ENCODE measurements around the gene ANK2. TPM values are rescaled to one million over a fixed set of nuclear protein-coding genes. Genes with fewer than 3 reads are reported as not detected.

The ANK2 gene
- total RNA-seq, 1 donor from 2014 or later: 58.3 TPM

DNA sequence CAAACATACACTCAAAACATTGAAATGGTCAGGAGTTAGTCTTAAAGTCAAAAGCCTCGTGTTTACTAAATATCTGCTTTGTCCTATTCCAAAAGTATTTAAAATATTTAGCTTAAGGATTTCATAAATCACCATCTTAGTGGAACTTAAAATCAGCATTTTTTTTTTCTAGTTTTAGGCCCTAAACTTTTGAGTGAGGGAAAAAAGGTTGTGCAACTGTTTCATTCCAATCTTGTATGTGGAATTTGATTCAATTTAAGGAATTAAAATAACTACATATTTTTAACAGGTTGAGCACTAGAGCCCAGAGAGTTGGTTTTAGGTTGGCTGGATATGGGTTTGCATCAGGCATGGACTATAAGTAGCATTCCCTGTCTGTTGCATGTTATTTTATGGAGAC lies 35.7 kb upstream of the ANK2 start:
- DNase-seq (ENCODE audit: low read depth, low spot score): no peak
- TF ChIP-seq, protein P1, sequence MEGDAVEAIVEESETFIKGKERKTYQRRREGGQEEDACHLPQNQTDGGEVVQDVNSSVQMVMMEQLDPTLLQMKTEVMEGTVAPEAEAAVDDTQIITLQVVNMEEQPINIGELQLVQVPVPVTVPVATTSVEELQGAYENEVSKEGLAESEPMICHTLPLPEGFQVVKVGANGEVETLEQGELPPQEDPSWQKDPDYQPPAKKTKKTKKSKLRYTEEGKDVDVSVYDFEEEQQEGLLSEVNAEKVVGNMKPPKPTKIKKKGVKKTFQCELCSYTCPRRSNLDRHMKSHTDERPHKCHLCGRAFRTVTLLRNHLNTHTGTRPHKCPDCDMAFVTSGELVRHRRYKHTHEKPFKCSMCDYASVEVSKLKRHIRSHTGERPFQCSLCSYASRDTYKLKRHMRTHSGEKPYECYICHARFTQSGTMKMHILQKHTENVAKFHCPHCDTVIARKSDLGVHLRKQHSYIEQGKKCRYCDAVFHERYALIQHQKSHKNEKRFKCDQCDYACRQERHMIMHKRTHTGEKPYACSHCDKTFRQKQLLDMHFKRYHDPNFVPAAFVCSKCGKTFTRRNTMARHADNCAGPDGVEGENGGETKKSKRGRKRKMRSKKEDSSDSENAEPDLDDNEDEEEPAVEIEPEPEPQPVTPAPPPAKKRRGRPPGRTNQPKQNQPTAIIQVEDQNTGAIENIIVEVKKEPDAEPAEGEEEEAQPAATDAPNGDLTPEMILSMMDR (conservative IDR thresholded peaks at IDR 0.05): no peak
- Mint-ChIP-seq H3K9me3 (peaks cover 3% of the 10 kb centered on the region), H3K27ac (ENCODE audit: unreplicated experiment) (no peak overlapping the region), H3K4me3 (no peak overlapping the region), H3K36me3 (ENCODE audit: low read depth) (no peaks in the 10 kb centered on the region), H3K4me1 (peaks cover 16% of the 10 kb centered on the region), H3K27me3 (ENCODE audit: low read depth) (no peaks in the 10 kb centered on the region)

DNA sequence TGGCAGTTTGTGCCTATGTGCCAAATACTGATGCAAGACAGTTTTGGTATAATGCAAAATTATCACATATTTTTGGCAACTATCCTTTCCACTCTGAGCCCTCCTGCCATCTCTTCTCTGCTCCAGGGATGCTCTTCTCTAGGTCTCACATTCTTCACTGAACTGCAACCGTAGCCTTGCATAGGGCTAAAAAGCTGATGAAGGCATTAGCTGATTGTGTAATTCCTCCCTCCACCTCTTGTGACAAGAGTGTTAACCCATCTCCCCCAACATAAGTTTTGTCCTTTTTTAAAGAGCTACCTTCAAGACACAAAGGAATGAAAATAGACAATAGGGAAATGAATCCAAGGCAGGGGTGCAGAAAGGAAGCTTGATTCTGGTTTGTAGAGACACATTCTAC lies 33.1 kb upstream of the ANK2 start:
- peaks cover 21% of the 10 kb centered on the region for H3K4me1 Mint-ChIP-seq
- no peak for DNase-seq (ENCODE audit: low read depth, low spot score)
- H3K36me3 Mint-ChIP-seq (ENCODE audit: low read depth): no peaks in the 10 kb centered on the region
- H3K27ac Mint-ChIP-seq (ENCODE audit: unreplicated experiment): no peak overlapping the region
- TF ChIP-seq, protein P1 (conservative IDR thresholded peaks at IDR 0.05): no peak
- H3K27me3 Mint-ChIP-seq (ENCODE audit: low read depth): no peaks in the 10 kb centered on the region
- H3K4me3 Mint-ChIP-seq: no peak overlapping the region
- H3K9me3 Mint-ChIP-seq: peaks cover 3% of the 10 kb centered on the region

DNA sequence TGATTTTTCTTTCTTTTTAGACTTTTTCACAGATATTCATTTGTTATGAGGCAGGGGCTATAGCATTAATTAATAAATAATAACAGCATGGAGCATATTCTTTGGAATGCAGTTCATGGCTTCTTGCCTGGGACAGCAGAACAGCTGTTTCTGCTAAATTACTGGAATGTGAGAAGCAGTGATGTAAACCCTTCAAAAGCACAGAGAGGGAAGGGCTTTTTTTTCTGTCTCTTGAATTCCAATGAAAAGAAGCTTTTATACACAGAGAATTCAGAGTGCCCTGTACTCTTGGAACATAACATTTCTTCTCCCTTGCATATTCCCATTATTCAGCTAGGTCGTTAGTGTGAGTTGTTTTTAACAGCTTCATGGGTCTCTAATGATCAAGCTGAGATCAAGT lies 28.5 kb upstream of the ANK2 start:
- TF ChIP-seq, protein P1 (conservative IDR thresholded peaks at IDR 0.05): no peak
- Mint-ChIP-seq H3K27me3 (ENCODE audit: low read depth) (no peaks in the 10 kb centered on the region), H3K4me3 (no peak overlapping the region), H3K9me3 (no peaks in the 10 kb centered on the region), H3K27ac (ENCODE audit: unreplicated experiment) (no peak overlapping the region), H3K4me1 (peaks cover 7% of the 10 kb centered on the region), H3K36me3 (ENCODE audit: low read depth) (no peaks in the 10 kb centered on the region)
- no peak for DNase-seq (ENCODE audit: low read depth, low spot score)

DNA sequence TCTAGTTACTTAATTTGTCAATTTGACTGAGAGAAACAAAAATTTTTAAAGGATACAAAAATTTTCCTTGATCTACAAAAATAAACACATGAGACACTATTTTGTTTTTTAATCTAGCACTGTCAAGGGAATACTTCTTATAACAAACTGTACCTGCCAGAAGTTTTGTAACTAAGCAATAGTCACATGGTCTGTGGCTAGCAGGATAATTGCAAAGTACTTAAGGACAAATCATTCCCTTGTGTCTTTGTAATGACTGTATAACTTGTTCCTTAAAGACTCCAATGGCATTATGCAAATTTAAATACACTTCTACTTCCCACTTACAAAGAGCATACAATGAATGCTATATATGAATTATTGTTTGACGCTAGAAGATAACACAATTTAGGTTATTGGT lies 25.1 kb upstream of the ANK2 start:
- Mint-ChIP-seq H3K4me1 (peaks cover 7% of the 10 kb centered on the region), H3K36me3 (ENCODE audit: low read depth) (no peaks in the 10 kb centered on the region), H3K27ac (ENCODE audit: unreplicated experiment) (no peak overlapping the region), H3K9me3 (no peaks in the 10 kb centered on the region), H3K27me3 (ENCODE audit: low read depth) (no peaks in the 10 kb centered on the region), H3K4me3 (no peak overlapping the region)
- TF ChIP-seq, protein P1 (conservative IDR thresholded peaks at IDR 0.05): no peak
- DNase-seq (ENCODE audit: low read depth, low spot score): no peak

DNA sequence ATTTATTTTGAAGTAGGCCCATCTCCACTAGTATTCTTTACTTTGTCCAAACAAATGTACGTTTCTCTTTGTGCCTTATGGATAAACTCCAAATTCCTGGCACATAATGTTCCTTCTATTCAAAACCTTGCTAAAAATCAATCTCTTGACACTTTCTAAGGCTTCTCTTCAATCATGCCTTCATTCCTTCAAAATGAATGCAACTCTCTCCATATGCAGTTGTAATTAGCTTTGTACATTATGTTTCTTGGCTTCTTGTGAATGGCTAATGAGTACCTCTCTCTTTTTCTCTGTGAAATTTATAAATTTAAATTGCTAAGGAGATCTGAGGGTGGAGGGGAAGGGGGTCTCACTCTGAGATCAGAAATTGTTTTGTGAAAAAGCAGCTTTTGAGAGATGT lies 24.0 kb upstream of the ANK2 start:
- Mint-ChIP-seq H3K27me3 (ENCODE audit: low read depth) (no peaks in the 10 kb centered on the region), H3K4me3 (no peak overlapping the region), H3K36me3 (ENCODE audit: low read depth) (no peaks in the 10 kb centered on the region), H3K9me3 (no peaks in the 10 kb centered on the region), H3K4me1 (peaks cover 11% of the 10 kb centered on the region), H3K27ac (ENCODE audit: unreplicated experiment) (no peak overlapping the region)
- DNase-seq (ENCODE audit: low read depth, low spot score): no peak
- TF ChIP-seq, protein P1 (conservative IDR thresholded peaks at IDR 0.05): no peak

DNA sequence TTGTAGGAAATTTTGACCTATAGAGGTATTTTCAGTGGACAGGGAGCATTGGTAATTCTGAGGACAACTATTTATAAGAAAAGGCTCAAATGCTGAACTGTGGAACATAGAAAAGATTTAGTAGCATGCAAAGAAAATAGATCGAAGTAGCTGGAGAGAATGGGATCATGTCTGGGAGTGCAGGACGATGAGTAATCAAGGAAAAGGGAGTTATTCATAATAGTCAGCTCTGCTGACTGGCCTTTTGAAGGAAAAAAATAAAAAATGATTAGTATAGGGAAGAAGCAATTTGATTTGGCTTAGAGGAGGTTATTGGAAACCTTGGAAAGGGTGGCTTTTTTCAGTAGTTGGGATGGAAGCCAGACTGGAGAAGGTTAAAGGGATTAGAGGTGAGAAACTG lies 22.9 kb upstream of the ANK2 start:
- no peak for DNase-seq (ENCODE audit: low read depth, low spot score)
- H3K27me3 Mint-ChIP-seq (ENCODE audit: low read depth): no peaks in the 10 kb centered on the region
- no peak overlapping the region for H3K27ac Mint-ChIP-seq (ENCODE audit: unreplicated experiment)
- no peaks in the 10 kb centered on the region for H3K9me3 Mint-ChIP-seq
- H3K4me3 Mint-ChIP-seq: no peak overlapping the region
- H3K36me3 Mint-ChIP-seq (ENCODE audit: low read depth): no peaks in the 10 kb centered on the region
- peaks cover 7% of the 10 kb centered on the region for H3K4me1 Mint-ChIP-seq
- TF ChIP-seq, protein P1 (conservative IDR thresholded peaks at IDR 0.05): no peak
